Upper lobe of left lung (tissue), 4 donors: ENCODE results near the gene ADAMTS8.

Experiments used
- EP300 ChIP-seq, 4 donors: sonication (generic); formaldehyde crosslinking; IDR thresholded peaks; one replicate each; pipeline ENCODE4 v1.5.1; 2017; ENCODE audit warnings: antibody characterized with exemption in 4 of 4, control low read depth in 2 of 4
- POLR2A ChIP-seq, 4 donors: fragments of 450-650 bp; IDR thresholded peaks; one replicate each; pipeline ENCODE4 v1.5.1; 2016 to 2017; ENCODE audit warnings: antibody characterized with exemption in 4 of 4, mild to moderate bottlenecking in 2 of 4
- POLR2AphosphoS5 ChIP-seq, 2 donors: sonication (generic); formaldehyde crosslinking; IDR thresholded peaks; one replicate each; pipeline ENCODE4 v1.5.1; 2017; ENCODE audit warnings: antibody characterized with exemption in 2 of 2
- TF ChIP-seq, protein P1 (sequence below), 6 experiments: fragments of 450-650 bp in 4 of 6; fragments of 200-600 bp in 2 of 6; sonication (generic) in 2 of 6; IDR thresholded peaks; one replicate each; pipeline ENCODE4 v1.5.1; 2016 to 2019; ENCODE audit warnings: antibody characterized with exemption in 6 of 6

DNA sequence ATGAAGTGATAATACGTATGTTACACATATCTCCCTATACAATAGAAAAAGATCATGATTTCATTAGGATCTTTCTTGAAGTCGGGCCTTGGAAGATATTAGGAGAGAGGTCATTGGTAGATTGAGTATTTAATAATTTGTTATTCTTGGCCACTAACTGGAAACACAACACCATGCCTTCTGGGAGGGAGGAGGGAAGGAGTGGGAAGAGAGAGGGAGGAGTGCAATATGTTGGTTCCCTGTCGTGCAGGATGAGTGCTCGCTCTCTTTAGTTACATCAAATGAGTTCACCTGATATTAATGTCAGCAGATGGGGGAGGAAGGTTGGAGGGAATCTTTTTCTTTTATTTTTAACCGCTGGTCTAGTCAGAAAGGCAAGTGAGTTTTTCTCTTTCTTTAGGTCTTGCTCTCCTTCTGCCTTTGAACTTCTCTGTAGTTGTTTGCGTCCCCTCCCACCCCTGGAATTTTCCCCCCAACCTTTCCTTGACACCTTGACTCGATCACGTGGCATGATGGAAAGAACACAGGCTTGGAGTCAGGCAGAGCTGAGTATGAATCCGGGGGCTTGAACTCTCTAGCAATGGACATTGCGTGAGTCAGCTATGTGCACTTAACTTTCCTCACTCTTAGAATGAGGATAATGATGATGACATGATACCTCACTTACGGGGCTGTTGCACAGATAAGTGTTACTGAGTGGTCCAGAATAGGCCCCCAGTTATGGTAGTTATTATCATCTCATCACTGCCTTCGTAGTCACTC lies 26.3 kb upstream of the ADAMTS8 start:
- TF ChIP-seq, protein P1, sequence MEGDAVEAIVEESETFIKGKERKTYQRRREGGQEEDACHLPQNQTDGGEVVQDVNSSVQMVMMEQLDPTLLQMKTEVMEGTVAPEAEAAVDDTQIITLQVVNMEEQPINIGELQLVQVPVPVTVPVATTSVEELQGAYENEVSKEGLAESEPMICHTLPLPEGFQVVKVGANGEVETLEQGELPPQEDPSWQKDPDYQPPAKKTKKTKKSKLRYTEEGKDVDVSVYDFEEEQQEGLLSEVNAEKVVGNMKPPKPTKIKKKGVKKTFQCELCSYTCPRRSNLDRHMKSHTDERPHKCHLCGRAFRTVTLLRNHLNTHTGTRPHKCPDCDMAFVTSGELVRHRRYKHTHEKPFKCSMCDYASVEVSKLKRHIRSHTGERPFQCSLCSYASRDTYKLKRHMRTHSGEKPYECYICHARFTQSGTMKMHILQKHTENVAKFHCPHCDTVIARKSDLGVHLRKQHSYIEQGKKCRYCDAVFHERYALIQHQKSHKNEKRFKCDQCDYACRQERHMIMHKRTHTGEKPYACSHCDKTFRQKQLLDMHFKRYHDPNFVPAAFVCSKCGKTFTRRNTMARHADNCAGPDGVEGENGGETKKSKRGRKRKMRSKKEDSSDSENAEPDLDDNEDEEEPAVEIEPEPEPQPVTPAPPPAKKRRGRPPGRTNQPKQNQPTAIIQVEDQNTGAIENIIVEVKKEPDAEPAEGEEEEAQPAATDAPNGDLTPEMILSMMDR (IDR thresholded peaks at IDR 0.05): no peak
- no peak for TF ChIP-seq EP300 (IDR thresholded peaks at IDR 0.05)
- no peak for TF ChIP-seq POLR2A (IDR thresholded peaks at IDR 0.05)
- TF ChIP-seq POLR2AphosphoS5 (IDR thresholded peaks at IDR 0.05): no peak
